ENCODE data around the gene ENTHD1. TPM values are rescaled to one million over a fixed set of nuclear protein-coding genes. Genes with fewer than 3 reads are reported as not detected.

The ENTHD1 gene
- total RNA-seq, 1 donor from 2014 or later, result not detected

DNA sequence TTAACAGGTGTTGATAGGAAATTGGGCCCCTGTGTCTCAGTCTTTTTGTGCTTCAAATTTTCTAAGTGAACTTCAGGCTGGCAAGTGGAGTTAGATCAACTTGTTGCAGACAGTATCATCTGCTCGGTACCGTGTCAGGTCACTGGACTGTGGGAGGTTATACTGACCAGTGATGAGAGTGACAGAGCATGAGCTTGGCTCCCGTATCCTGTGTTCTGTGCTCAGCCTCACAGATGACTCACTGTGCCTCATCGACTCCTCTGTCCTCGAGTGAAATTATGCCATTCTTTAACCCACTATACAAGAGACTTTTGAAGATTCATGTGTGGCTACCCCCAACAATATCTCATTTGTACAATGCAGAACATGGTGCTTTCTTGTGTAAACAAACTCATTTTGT, 15.2 kb upstream of the ENTHD1 start:
- Histone ChIP-seq H4K20me1 (ENCODE audit: low read depth) (peaks cover 7% of the 10 kb centered on the region), H3K4me1 (peaks cover 18% of the 10 kb centered on the region), H2AFZ (replicated peaks) (no peak overlapping the region), H3K9ac (no peak overlapping the region), H3K27ac (no peak overlapping the region), H3K4me3 (no peak overlapping the region), H3K9me3 (ENCODE audit: low read depth) (no peaks in the 10 kb centered on the region), H3F3A (ENCODE audit: low read depth) (peaks cover 7% of the 10 kb centered on the region), H3K79me2 (ENCODE audit: low read depth) (no peaks in the 10 kb centered on the region), H3K4me2 (no peak overlapping the region), H3K36me3 (no peaks in the 10 kb centered on the region), H3K27me3 (peaks cover 5% of the 10 kb centered on the region)
- H3K36me3 Mint-ChIP-seq, result no peaks in the 10 kb centered on the region
- H3K4me3 Mint-ChIP-seq, result no peak overlapping the region
- no peak for TF ChIP-seq CTCF (IDR thresholded peaks at IDR 0.05)
- TF ChIP-seq EZH2phosphoT487 (IDR thresholded peaks at IDR 0.05), result no peak
- no peak for TF ChIP-seq EZH2 (IDR thresholded peaks at IDR 0.05)
- no peaks in the 10 kb centered on the region for H3K9me3 Mint-ChIP-seq
- H3K27ac Mint-ChIP-seq, result no peak overlapping the region
- peaks cover 48% of the 10 kb centered on the region for H3K4me1 Mint-ChIP-seq
- peaks cover 2% of the 10 kb centered on the region for H3K27me3 Mint-ChIP-seq (ENCODE audit: insufficient read depth, low read depth)
- no peak for DNase-seq (ENCODE audit: low spot score)

DNA sequence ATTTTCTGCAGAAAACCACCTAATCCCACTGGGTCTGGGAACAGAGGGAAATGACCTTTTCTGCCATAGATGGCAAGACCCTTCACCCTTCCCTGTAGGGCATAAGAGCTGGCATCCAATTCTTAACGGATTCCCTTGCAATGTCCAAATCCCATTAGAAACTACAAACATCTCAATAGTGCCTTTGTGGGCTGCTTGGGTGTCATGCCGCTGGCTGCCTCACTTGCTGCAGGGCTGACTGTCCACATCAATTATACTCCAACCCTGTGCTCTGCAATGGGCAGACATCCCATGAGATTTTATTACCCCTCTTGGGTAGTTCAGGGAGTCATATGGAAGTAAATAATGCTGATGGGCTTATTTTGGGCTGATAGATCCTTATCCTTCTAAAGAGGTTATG, 14.6 kb upstream of the ENTHD1 start:
- Histone ChIP-seq H3K27ac (no peak overlapping the region), H3F3A (ENCODE audit: low read depth) (peaks cover under 1% of the 10 kb centered on the region), H3K79me2 (ENCODE audit: low read depth) (no peaks in the 10 kb centered on the region), H2AFZ (replicated peaks) (no peak overlapping the region), H3K4me2 (no peak overlapping the region), H3K27me3 (peaks cover 5% of the 10 kb centered on the region), H4K20me1 (ENCODE audit: low read depth) (peaks cover 1% of the 10 kb centered on the region), H3K4me3 (no peak overlapping the region), H3K9me3 (ENCODE audit: low read depth) (no peaks in the 10 kb centered on the region), H3K36me3 (no peaks in the 10 kb centered on the region), H3K9ac (no peak overlapping the region), H3K4me1 (peaks cover 12% of the 10 kb centered on the region)
- Mint-ChIP-seq H3K27me3 (ENCODE audit: insufficient read depth, low read depth) (peaks cover 2% of the 10 kb centered on the region), H3K36me3 (no peaks in the 10 kb centered on the region), H3K9me3 (no peaks in the 10 kb centered on the region), H3K4me1 (peaks cover 42% of the 10 kb centered on the region), H3K27ac (no peak overlapping the region), H3K4me3 (no peak overlapping the region)
- peak; percentile 21 for DNase-seq (ENCODE audit: low spot score)
- no peak for TF ChIP-seq EZH2phosphoT487 (IDR thresholded peaks at IDR 0.05)

DNA sequence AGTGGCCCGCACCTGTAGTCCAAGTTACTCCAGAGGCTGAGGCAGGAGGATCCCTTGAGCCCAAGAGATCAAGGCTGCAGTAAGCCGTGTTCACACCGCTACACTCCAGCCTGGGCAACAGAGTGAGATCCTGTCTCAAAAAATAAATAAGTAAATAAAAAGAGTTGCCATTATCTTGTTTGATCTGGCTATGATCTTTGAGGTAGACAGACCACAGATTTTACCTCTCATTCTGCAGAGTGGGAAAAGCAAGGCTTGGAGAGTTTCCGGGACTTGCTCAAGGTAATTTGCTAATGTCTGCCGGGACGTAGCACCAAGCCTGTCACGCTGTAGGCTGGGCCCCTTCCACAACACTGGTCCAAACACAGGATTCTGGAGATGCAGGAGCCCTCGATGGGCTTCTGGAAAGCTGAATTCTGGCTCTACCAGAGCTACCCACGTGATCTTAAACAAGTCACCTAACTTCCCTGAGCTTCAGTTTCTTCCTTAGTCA, 14.1 kb upstream of the ENTHD1 start:
- peaks cover 2% of the 10 kb centered on the region for H3K27me3 Mint-ChIP-seq (ENCODE audit: insufficient read depth, low read depth)
- no peaks in the 10 kb centered on the region for H3K9me3 Mint-ChIP-seq

More for the DNA sequence above, 14.1 kb upstream of the ENTHD1 start:
- Mint-ChIP-seq H3K36me3 (no peaks in the 10 kb centered on the region), H3K27ac (no peak overlapping the region), H3K4me3 (no peak overlapping the region), H3K4me1 (peaks cover 40% of the 10 kb centered on the region)
- no peaks in the 10 kb centered on the region for H3F3A ChIP-seq (ENCODE audit: low read depth)
- no peaks in the 10 kb centered on the region for H4K20me1 ChIP-seq (ENCODE audit: low read depth)
- no peak for DNase-seq (ENCODE audit: low spot score)
- H3K27ac ChIP-seq, result no peak overlapping the region
- H3K27me3 ChIP-seq, result peaks cover 5% of the 10 kb centered on the region
- no peak overlapping the region for H3K9ac ChIP-seq
- TF ChIP-seq EZH2phosphoT487 (IDR thresholded peaks at IDR 0.05) (no peak), EZH2 (IDR thresholded peaks at IDR 0.05) (no peak), CTCF (IDR thresholded peaks at IDR 0.05) (no peak)
- no peak overlapping the region for H3K4me2 ChIP-seq
- no peaks in the 10 kb centered on the region for H3K9me3 ChIP-seq (ENCODE audit: low read depth)
- H3K4me3 ChIP-seq, result no peak overlapping the region
- peaks cover 11% of the 10 kb centered on the region for H3K4me1 ChIP-seq
- no peaks in the 10 kb centered on the region for H3K36me3 ChIP-seq
- no peak overlapping the region for H2AFZ ChIP-seq (replicated peaks)
- H3K79me2 ChIP-seq (ENCODE audit: low read depth), result no peaks in the 10 kb centered on the region

Measured in neural progenitor cell (in vitro differentiated cells).